Right ventricle myocardium inferior (tissue), 1 donor: Measurements from ENCODE around the gene LMNA. TPM values are rescaled to one million over a fixed set of nuclear protein-coding genes. Genes with fewer than 3 reads are reported as not detected.
A peak's percentile ranks its signal among the peaks of the same experiment; 100 is the strongest.

ENCODE experiments used
- ATAC-seq: fragments of 200-7000 bp; cut with Tn5 transposase; one replicate; pipeline ENCODE4 v1.9.1; 2020; ENCODE audit warnings: mild to moderate bottlenecking, moderate library complexity
- DNase-seq: peaks from one replicate; pipeline ENCODE4 v3.0.0; 2021; ENCODE audit errors: missing footprints
- intact Hi-C: fragments of 100-400 bp; cut with DNase I; formaldehyde crosslinking; loops from one replicate; pipeline ENCODE4 v1.11.0; 2022
- total RNA-seq: library from RNA; stranded (reverse); fragmentation: NEBNext Ultra II Directional; extraction: Animal tissue kit (Norgen Biotek cat#: 25700); gene quantifications from one replicate; pipeline ENCODE4 v1.2.1, GENCODE V29; 2021
- donor health status: DM: no; HTN: yes; CAD: no; lungs with severe emphysema.

LMNA gene
- total RNA-seq, 1 donor from 2014 or later = 288 TPM

DNA sequence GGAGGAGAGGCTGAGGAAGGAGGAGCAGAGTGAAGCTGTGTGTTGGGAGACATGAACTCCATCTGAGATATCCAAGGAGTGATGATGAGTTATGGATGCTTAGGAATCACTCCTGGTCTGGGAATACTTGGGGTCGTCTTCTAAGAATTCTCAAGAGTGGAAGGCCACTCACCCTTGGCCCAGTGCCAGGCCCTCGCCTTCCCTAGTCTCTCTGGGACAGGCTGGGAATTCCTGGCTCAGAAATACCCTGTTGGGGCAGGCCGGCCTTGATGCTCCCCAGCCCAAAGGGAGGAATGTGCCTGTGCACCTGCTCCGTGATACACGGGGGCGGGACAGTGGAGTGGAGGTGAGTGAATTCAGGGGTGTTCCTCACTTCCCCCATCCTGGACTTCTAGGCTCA, 12.6 kb upstream of the LMNA start:
- no peak for ATAC-seq
- no peak for DNase-seq
- intact Hi-C loops = no loop called here

DNA sequence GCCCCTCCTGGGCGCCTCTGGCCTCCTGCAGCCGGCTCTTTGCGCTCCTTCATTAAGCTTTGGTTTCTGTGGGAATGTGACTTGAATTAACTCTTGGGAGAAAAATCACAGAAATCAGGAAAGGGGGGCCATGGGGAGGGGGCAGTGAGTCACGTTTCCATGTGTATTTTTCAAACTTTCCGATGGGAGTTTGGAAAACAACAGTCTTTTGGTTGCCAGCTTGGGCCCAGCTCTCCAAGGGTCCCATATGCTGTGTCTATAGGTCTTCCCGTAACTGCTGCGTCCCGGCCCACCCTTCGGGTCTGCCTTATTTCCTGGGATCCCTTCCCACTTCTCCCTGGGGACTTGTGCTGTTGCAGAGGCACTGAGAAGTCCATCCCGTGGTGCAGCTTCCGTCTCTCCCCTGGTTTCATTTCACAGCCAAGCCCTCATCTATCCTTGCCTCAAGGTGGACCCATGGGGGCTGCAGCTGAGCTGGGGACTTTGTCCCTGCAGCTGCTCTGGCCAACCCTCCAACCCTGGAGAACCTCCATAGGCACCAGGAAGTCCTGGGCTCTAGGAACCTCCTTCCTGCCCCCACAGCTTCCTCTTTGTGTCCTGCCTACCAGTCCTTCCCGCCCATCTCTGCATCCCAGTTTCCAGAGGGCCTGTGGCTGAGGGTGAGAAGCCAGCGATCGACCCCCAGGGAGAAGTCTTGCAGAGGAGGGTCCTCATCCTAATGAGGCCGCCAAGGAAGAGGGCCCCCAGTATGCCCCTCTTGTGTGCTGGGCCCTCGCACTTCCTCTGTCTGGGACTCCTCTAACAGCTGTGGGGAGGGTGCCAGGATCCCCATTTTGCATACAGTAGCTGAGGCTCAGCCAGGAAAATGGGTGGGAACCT, 11.6 kb upstream of the LMNA start:
- DNase-seq = no peak
- no peak for ATAC-seq
- intact Hi-C loops = no loop called here

DNA sequence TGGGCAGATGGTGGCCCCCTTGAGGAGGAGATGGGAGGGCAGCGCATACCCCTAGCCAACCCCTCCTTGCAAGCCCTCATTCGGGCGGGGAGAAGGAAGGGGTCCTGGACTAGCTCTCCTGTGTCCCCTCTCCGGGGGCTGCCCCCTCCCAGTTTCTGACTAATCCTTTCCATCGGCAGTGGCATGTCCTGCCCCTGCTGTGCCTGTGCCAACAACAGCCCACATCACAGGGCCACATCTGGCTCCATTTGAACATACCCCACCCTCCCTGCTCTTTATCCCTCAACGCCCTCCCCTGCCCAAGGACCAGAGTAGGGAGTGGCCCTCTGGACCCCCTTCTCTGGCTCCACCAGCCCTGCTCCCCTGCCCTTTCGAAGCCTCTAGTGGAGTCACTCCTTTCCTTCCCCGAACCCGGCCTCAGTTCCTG, 11.0 kb upstream of the LMNA start:
- intact Hi-C loops = no loop called here
- no peak for DNase-seq
- ATAC-seq = no peak

DNA sequence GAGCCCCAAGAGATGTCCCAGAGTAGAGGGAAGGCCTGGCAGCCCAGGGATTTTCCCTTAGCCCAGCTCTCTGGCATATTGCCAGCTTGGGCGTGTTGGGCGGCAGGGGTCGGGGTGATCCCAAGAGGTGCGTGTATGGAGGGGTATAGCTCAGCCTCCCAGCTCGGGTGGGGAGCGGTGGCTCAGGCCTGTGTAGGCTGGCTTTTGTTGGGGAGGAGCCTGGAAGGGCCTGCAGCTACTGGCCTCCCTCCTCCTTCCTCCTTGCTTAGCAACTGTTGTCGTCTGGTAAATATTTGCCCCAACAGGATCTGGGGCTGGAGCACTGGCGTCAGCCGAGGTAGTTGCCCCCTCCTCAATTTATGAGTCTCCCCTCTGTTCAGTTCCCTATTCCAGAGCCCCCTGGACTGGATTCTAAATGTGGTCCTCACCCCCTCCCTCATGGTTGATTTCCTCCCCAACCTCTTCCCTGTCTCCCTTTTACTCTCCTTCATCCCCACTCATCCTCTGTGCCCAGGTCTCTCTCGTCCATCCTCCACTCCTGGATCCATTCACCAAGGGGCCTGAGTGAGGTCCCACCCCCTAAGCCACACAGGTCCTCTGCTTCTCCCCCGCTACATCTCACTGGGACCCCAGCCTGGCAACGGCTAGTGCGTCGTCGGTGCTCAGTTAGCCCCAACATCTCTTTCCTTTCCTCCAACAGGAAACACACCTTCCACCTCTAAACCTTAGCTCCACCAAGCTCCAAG, 10.3 kb upstream of the LMNA start:
- ATAC-seq = peak; percentile 66
- intact Hi-C loops = no loop called here
- peak; percentile 88 for DNase-seq

DNA sequence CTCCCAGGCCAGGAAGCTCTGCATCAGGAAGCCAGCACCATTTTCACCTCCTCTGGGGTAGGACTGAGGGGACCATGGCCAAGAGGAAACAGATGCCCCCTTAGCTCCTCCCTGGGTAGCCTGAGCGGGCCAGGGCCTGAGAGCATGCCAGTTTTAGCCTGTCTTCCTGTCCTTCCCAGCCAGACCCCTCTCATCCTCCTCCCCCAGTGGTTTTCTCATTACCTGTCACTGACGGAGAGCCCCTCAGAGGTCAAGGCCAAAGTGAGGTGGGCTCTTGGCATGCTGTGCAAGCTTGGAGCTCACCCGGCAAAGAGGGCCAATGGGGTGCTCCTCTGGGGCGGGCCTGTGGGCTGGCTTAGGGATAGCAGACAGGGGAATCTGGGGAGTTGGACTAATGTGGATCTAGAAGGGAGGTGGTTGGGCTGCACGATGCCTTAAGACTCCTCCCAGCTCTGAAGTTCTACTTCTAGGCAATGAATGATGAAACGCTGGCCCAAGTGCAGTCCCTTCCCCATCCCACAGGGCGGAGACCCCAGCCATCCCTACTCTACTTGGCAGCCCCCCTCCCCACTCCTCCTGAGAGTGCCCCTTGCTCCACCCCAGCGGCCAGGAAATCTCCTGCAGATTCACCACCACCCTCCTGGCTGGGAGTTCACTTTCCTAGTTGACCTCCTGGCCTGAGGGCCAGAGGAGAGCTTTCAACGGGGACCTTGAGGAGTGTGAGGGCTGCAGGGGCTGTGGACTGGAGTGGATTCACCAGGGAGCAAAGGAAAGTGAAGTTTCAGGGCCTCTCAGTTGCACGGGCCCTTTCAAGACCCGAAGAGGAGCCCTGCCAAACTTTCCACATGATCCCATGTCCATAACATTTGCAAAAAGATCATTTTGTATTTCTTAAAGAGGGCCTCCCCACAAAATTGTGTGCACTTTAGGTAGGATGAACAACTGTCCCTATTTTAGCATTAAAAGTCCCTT, 9.4 kb upstream of the LMNA start:
- DNase-seq (no peak), ATAC-seq (no peak)
- intact Hi-C loops = no loop called here

DNA sequence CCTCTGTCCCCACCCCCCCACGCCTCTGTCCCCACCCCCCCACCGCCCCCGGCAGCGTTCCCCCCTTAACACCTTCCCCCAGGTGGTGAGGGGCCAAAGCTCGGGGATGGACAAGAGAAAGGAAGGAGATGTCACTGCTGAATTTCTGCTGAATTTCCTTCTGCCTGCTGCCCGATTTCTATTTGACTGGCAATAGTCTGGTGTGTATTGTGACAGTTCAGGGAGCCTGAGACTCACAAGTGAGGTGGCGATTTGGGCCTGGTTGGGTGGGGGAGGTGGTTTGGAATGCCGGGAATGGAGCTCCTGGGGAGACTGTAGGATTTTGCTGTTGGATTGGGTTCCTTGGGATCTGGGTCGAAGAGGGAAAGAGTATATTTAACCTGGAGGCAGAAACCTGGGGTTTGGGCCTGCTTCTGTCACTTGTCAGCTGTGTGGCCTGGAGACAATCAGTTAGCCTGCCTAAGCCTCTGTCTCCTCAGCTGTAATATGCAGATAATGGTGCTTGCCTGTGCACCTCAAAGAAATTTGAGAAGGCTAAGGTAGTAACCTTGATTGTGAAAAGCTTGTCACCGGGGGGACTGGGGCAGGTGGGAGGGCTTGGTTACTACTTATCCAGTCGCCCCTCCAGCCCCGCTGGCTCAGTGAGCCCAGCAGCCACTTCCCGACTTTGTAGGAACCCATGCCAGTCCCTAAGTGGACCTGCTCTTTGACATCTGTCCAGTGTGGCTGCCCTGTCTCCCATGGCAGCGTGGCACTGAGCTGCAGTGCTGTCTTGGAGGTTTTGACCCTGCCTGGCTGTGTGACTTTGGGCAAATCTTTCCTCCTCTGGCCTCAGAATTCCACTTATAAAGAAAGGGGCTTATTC, 7.7 kb upstream of the LMNA start:
- peak; percentile 20 for ATAC-seq
- DNase-seq = no peak
- intact Hi-C loops = loop anchor here (1.0 kb wide), 1 partner anchor 17 kb away; no protein-coding TSS in a partner anchor

DNA sequence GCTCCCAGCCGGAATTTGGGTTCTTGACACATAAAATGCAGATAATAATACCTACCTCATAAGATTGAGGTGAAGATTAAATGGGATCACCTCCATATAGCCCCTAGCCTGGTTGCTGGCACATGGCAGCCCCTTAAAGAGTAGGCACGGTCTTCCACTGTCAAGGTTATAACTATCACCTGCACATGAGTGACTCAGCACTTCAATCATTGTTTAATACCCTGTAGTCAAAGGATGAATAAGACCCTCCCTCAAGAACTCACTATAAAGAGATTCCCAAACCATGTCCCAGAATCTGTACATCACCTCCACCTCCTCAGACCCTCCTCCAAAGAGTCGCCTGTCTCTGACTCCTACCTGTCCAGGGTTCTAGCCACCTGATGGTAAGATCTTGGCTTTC, 6.5 kb upstream of the LMNA start:
- DNase-seq = no peak
- intact Hi-C loops = no loop called here
- no peak for ATAC-seq

DNA sequence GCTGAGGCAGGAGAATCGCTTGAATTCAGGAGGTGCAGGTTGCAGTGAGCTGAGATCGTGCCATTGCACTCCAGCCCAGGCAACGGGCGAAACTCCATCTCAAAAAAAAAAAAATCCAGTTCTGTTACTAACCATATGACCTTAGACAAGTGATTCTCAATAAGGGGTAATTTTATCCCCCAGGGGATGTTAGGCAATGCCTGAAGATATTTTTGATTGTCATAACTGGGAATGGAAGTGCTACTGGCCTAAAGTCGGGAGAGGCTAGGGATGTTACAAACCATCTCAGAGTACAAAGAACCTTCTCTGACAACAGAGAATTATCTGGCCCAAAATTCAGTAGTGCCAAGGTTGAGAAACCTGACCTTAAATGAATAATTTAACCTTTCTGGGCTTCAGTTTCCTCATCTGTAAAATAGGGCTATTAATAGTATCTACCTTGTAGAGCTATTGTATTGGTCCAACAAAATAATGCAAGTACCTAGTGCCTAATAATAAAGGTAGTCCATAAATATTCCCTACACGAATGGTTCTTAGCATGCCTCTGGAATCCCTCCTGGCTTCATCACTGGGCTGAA, 5.8 kb upstream of the LMNA start:
- DNase-seq (no peak), ATAC-seq (no peak)
- intact Hi-C loops = no loop called here

DNA sequence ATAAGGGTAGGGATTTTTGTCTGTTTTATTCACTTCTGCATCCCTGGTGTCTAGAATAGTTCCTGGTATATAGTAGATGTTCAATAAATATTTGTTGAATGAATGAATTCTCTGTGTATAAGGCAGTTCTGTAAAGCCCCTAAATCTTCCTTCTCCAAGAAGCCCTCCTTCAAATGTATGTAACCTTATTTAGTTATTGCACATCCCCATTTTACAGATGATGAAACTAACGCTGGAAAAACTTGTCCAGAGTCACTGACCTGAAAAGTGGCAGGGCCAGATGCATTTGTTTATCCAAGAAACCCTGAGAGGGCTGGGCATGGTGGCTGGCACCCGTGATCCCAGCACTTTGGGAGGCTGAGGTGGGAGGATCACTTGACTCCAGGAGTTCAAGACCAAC, 4.3 kb upstream of the LMNA start:
- intact Hi-C loops = no loop called here
- DNase-seq (no peak), ATAC-seq (no peak)

DNA sequence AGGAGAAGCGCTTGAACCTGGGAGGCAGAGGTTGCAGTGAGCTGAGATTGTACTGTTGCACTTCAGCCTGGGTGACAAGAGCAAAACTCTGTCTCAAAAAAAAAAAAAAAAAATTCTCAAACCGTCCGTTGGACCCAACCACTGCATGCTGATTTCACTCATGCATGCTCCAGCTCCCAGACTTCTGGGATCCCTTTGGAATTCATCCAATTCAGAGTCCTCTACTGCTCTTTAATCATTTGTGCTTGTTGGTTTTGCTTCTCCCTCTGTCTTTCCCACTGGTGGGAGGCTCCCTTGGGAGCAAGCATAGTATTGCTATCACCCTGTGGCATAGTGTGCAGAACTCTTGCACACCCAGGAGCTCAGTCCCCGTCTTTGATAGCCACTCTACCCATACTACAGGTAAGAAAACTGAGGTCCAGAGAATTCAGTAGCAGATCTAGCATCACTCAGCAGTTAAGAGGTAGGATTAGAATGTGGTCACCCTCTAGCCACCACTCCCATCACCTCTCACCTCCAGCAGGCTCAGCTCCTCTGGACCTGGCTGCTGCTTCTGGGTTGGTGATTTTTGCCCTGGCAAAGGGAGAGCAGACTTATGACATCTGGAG, 3.1 kb upstream of the LMNA start:
- no peak for ATAC-seq
- intact Hi-C loops = no loop called here
- no peak for DNase-seq

DNA sequence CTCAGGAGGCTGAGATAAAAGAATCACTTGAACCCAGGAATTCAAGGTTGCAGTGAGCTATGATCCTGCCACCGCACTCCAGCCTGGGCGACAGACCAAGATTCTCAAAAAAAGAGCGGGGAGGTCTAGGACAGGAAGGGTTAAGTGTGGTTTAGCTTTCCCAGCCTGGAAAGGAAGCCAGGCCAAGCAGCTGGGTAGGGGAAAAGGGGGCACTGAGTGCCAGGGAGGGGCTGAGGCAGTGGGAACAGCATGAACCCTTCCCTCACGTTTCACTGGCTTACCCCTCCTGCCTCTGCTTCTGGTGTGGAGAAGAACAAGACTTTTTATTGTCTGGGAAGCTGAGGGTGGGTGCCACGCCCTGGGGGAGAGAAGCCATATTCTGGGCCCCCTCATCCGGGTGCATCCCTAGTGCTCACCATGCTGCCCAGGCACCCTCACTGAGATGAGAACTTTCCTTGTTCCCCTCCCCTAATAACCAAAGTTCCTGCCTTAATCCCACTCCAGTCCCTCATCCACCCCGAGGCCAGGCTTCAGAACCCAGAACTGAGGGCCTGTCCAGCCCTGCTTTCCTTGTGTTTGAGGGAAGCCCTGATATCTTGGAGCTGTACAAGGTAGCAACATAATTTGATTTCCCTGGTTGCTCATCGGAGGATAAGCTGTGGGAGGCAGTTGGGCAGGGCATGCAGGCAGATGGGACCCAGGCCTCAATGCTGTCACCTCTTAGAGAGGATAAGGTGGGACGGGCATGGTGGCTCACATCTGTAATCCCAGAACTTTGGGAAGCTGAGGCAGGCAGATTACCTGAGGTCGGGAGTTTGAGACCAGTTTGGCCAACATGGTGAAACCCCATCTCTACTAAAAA, 2.0 kb upstream of the LMNA start:
- DNase-seq = no peak
- intact Hi-C loops = no loop called here
- ATAC-seq = no peak

DNA sequence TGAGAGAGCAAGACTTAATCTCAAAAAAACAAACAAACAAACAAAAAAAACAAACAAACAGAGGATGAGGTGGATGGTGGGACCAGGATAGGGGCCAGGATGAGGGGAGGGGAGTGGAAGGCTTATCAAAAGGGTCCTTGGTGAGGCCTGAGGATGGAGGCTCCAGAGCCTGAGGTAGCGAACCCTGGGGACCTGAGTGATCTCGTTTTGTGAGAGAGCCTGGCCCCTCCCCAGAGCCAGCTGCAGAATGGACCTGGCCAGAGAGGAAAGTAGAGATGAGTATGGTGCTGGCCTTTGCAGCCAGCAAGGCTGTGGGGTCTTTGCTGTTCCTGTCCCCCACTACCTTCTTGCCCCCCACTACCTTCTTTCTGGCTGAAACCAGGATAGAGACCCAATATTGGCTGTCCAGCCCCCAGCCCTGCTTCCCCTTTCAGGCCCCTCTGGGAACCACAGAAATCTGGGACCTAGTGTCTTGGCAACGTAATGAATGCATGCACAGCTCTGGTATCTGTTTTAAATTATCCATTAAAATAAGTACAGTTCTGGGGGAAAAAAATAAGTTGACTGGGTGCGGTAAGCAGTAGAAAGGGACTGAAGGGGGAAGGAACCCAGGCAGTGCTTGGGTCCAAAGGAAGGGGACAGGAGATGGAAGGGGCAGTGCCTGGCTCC, 1.1 kb upstream of the LMNA start:
- intact Hi-C loops = no loop called here
- ATAC-seq = no peak
- no peak for DNase-seq

DNA sequence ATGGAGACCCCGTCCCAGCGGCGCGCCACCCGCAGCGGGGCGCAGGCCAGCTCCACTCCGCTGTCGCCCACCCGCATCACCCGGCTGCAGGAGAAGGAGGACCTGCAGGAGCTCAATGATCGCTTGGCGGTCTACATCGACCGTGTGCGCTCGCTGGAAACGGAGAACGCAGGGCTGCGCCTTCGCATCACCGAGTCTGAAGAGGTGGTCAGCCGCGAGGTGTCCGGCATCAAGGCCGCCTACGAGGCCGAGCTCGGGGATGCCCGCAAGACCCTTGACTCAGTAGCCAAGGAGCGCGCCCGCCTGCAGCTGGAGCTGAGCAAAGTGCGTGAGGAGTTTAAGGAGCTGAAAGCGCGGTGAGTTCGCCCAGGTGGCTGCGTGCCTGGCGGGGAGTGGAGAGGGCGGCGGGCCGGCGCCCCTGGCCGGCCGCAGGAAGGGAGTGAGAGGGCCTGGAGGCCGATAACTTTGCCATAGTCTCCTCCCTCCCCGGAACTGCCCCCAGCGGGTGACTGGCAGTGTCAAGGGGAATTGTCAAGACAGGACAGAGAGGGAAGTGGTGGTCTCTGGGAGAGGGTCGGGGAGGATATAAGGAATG, 505 bp downstream of the LMNA start:
- DNase-seq = peak; percentile 83

DNA sequence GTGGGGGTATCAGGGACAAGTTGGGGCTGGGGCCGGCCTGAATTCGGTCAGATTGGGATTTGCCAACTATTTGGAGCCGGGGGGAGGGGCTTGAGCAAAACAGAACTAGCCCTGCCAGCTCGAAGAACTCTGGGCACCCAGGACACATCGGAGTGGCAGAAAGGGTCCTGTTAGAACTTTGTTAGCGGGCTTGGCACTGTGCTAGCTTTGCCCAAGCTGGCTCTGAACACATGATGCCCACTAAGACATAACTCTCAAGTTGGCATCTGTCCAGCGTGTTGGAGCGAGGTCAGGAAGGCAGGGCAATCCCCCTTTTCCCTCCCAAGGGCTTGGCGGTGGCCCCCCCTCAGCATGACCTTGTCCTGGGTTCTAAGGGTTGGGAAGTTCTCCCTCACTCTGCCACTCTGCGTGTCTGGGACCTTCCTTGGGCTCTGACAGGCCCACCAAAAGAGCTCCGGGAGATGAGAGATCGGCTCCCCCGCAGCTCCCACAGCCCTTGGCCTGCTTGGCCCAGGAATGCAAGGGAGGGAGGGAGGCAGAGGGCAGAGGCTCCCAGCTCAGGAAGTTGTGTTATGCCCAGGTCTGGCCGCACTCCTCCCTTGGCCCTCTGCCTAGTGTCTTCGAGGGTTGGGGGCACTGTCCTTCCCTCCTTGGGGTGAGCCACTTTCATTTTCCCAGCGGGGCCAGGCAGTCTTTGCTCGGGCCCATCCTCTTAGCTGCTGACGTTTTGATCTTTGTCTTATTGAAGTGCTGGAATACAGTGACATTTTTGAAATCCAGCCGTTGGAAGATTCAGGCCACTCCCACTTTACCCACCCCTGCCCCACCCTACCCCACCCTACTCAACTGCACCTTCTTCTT, 1.2 kb downstream of the LMNA start:
- peak; percentile 37 for ATAC-seq
- intact Hi-C loops = loop anchor here (1.0 kb wide), 1 partner anchor 9 kb away; no protein-coding TSS in a partner anchor
- peak; percentile 82 for DNase-seq

More for the DNA sequence above, 505 bp downstream of the LMNA start:
- intact Hi-C loops = loop anchor here (1.0 kb wide), 1 partner anchor 9 kb away; no protein-coding TSS in a partner anchor
- peak; percentile 54 for ATAC-seq
